ENCODE measurements around the gene SPSB3. TPM values are rescaled to one million over a fixed set of nuclear protein-coding genes. Genes with fewer than 3 reads are reported as not detected.

The SPSB3 gene
- total and polyA plus RNA-seq, 9 of the 15 experiments (the other 6 are each of a cell fraction or from before 2014, with no cell fraction given), result 0.39 to 37.4 (median 7.1) TPM

GRCh38 chr16:1807626-1808025 lies 25.3 kb upstream of the SPSB3 start:
- no peaks in the 10 kb centered on the region; the same call in 1 of the 2 replicates for H4K20me1 ChIP-seq (replicated peaks; ENCODE audit: control insufficient read depth, insufficient read depth, low read length)
- WGBS (ENCODE audit: insufficient coverage, low coverage, missing lambda C conversion rate), result 84% methylated on average over 10 of the region's 10 CpGs
- DNase-seq (ENCODE audit: extremely low read depth in 1 of 4, low spot score in 3 of 4), result no peak
- H3K9me3 ChIP-seq (replicated peaks; ENCODE audit: control insufficient read depth, insufficient read depth, low read depth, low read length), result no peaks in the 10 kb centered on the region
- no peaks in the 10 kb centered on the region for H3K9me1 ChIP-seq (ENCODE audit: control insufficient read depth, insufficient read depth, low read length)
- in situ Hi-C loops (cut with MboI), result no loop called here
- intact Hi-C loops (cut with micrococcal nuclease), result no loop called here
- peaks cover 0 to 17% of the 10 kb centered on the region in 2 experiments; a peak in 2 of 5 replicates for H3K4me1 ChIP-seq (replicated peaks in 1 of 2; ENCODE audit: control insufficient read depth in 2 of 2, insufficient read depth in 2 of 2, low read length in 2 of 2)
- CTCF ChIA-PET (ENCODE audit: low intra/inter-chr PET ratio), result no interaction called here
- no peak overlapping the region for H2AFZ ChIP-seq (ENCODE audit: low read depth, low read length)
- H3K27me3 ChIP-seq (ENCODE audit: control insufficient read depth in 2 of 2, insufficient read depth in 2 of 2, low read length in 2 of 2), result no peaks in the 10 kb centered on the region
- H3K36me3 ChIP-seq (ENCODE audit: control insufficient read depth, insufficient read depth, low read length), result peaks cover 3% of the 10 kb centered on the region; the same call in 1 of the 3 replicates
- no TSS peak for BruUV-seq (replicated peaks)
- POLR2A ChIA-PET, result no interaction called here
- no peak overlapping the region for H3K9ac ChIP-seq (ENCODE audit: insufficient read depth in 1 of 2, low read depth in 2 of 2, low read length in 2 of 2)
- ATAC-seq, result no peak
- no peak overlapping the region for H3K4me2 ChIP-seq (ENCODE audit: insufficient read depth, low read length)
- no peaks in the 10 kb centered on the region for H3K79me2 ChIP-seq (ENCODE audit: control insufficient read depth, insufficient read depth, low read length)
- no peak for FAIRE-seq
- no peak overlapping the region for H3K4me3 ChIP-seq
- no peak overlapping the region for H3K27ac ChIP-seq (ENCODE audit: extremely low read depth, low read depth, low read length)
- TF ChIP-seq ATF4 (CRISPR knock-in tag; IDR thresholded peaks at IDR 0.05), result no peak
- no peak for TF ChIP-seq ZNF449 (CRISPR knock-in tag; IDR thresholded peaks at IDR 0.05)
- no peak for TF ChIP-seq ZNF586 (CRISPR knock-in tag; conservative IDR thresholded peaks at IDR 0.05)
- TF ChIP-seq SMARCC2 (IDR thresholded peaks at IDR 0.05; ENCODE audit: low read depth), result no peak
- no peak for TF ChIP-seq BRF1 (IDR thresholded peaks at IDR 0.05; ENCODE audit: borderline replicate concordance, extremely low read depth, insufficient read length)
- no peak for TF ChIP-seq EHMT2 (IDR thresholded peaks at IDR 0.05)
- no peak for TF ChIP-seq MAFK (IDR thresholded peaks at IDR 0.05; ENCODE audit: low read length)
- TF ChIP-seq ZNF407 (IDR thresholded peaks at IDR 0.05; ENCODE audit: low read depth), result no peak
- no peak for TF ChIP-seq L3MBTL2 (IDR thresholded peaks at IDR 0.05)
- no peak for TF ChIP-seq FIP1L1 (IDR thresholded peaks at IDR 0.05; ENCODE audit: low read depth, low read length, poor library complexity, severe bottlenecking)
- TF ChIP-seq RBM25 (IDR thresholded peaks at IDR 0.05; ENCODE audit: low read depth, low read length, severe bottlenecking), result no peak
- no peak for TF ChIP-seq STAT5B (CRISPR knock-in tag; IDR thresholded peaks at IDR 0.05)
- no peak for TF ChIP-seq HDAC1 (IDR thresholded peaks at IDR 0.05)
- no peak for TF ChIP-seq PHB2 (IDR thresholded peaks at IDR 0.05; ENCODE audit: low read depth)

Data from K562 (cell line).